HG03060 (cell line): ENCODE results near the gene SLC25A42.
"Not testable (repeated sequence)": the region's sequence is repeated elsewhere in the genome, so short reads cannot be mapped to it uniquely, and the experiment has no call there.

Experiments
- ATAC-seq: cut with Tn5 transposase; IDR thresholded peaks from one replicate; pipeline ENCODE4 v1.9.1; 2021; ENCODE audit warnings: low read depth, moderate number of reproducible peaks; ENCODE audit not compliant: unreplicated experiment

The SLC25A42 gene

GRCh38 chr19:19101540-19101939 is 37.7 kb downstream of the SLC25A42 start:
- ATAC-seq = no peak

- not testable (repeated sequence) for ATAC-seq
Measured at GRCh38 chr19:19102566-19102965, 38.8 kb downstream of the SLC25A42 start.

GRCh38 chr19:19103167-19103566 is 39.4 kb downstream of the SLC25A42 start:
- ATAC-seq = no peak

GRCh38 chr19:19105365-19106055 is 41.7 kb downstream of the SLC25A42 start:
- ATAC-seq = no peak

- ATAC-seq = no peak
Measured at GRCh38 chr19:19106056-19106551, 42.3 kb downstream of the SLC25A42 start.

GRCh38 chr19:19106938-19107337 is 43.1 kb downstream of the SLC25A42 start:
- ATAC-seq = not testable (repeated sequence)

GRCh38 chr19:19107654-19108053 is 43.9 kb downstream of the SLC25A42 start:
- no peak for ATAC-seq

- no peak for ATAC-seq
Measured at GRCh38 chr19:19109601-19110000, 45.8 kb downstream of the SLC25A42 start.

- no peak for ATAC-seq
Measured at GRCh38 chr19:19110410-19111135, 46.8 kb downstream of the SLC25A42 start.

GRCh38 chr19:19111136-19111835 is 47.5 kb downstream of the SLC25A42 start:
- no peak for ATAC-seq

- no peak for ATAC-seq
Measured at GRCh38 chr19:19111967-19112580, 48.3 kb downstream of the SLC25A42 start.

GRCh38 chr19:19113040-19113626 is 49.3 kb downstream of the SLC25A42 start:
- no peak for ATAC-seq

GRCh38 chr19:19115954-19116353 is 52.2 kb downstream of the SLC25A42 start:
- ATAC-seq = no peak

GRCh38 chr19:19119325-19120237 is 55.8 kb downstream of the SLC25A42 start:
- ATAC-seq = no peak

GRCh38 chr19:19120308-19121231 is 56.8 kb downstream of the SLC25A42 start:
- no peak for ATAC-seq

- ATAC-seq = no peak
Measured at GRCh38 chr19:19121371-19121770, 57.6 kb downstream of the SLC25A42 start.

- ATAC-seq = no peak
Measured at GRCh38 chr19:19122902-19123301, 59.1 kb downstream of the SLC25A42 start.

- no peak for ATAC-seq
Measured at GRCh38 chr19:19123386-19123785, 59.6 kb downstream of the SLC25A42 start.
